Measurements from ENCODE around the gene FLRT1. TPM values are rescaled to one million over a fixed set of nuclear protein-coding genes. Genes with fewer than 3 reads are reported as not detected.

FLRT1 gene
- total RNA-seq, 1 donor from 2014 or later: 7.1 TPM

GRCh38 chr11:63993993-63994392 is 41.7 kb upstream of the FLRT1 start:
- Mint-ChIP-seq H3K4me1 (peaks cover 4% of the 10 kb centered on the region), H3K4me3 (no peak overlapping the region), H3K36me3 (peaks cover 31% of the 10 kb centered on the region), H3K27me3 (ENCODE audit: low read depth) (no peaks in the 10 kb centered on the region), H3K27ac (no peak overlapping the region), H3K9me3 (no peaks in the 10 kb centered on the region)
- no peak for TF ChIP-seq CTCF (IDR thresholded peaks at IDR 0.05; ENCODE audit: unreplicated experiment)
- DNase-seq (ENCODE audit: low spot score in 2 of 2, unreplicated experiment in 2 of 2): no peak

GRCh38 chr11:63996512-63996911 is 39.2 kb upstream of the FLRT1 start:
- Mint-ChIP-seq H3K4me3 (no peak overlapping the region), H3K4me1 (peaks cover 11% of the 10 kb centered on the region), H3K27me3 (ENCODE audit: low read depth) (no peaks in the 10 kb centered on the region), H3K27ac (no peak overlapping the region), H3K9me3 (no peaks in the 10 kb centered on the region), H3K36me3 (peaks cover 24% of the 10 kb centered on the region)
- DNase-seq (ENCODE audit: low spot score in 2 of 2, unreplicated experiment in 2 of 2): no peak
- TF ChIP-seq CTCF (IDR thresholded peaks at IDR 0.05; ENCODE audit: unreplicated experiment): no peak

- H3K27ac Mint-ChIP-seq: no peak overlapping the region
- no peaks in the 10 kb centered on the region for H3K27me3 Mint-ChIP-seq (ENCODE audit: low read depth)
- no peak overlapping the region for H3K4me3 Mint-ChIP-seq
- H3K36me3 Mint-ChIP-seq: peaks cover 22% of the 10 kb centered on the region
- H3K4me1 Mint-ChIP-seq: peaks cover 17% of the 10 kb centered on the region
- H3K9me3 Mint-ChIP-seq: no peaks in the 10 kb centered on the region
- TF ChIP-seq CTCF (IDR thresholded peaks at IDR 0.05; ENCODE audit: unreplicated experiment): no peak
- no peak for DNase-seq (ENCODE audit: low spot score in 2 of 2, unreplicated experiment in 2 of 2)
These were observed 38.5 kb upstream of the FLRT1 start for GRCh38 chr11:63997104-63997700.

- no peak for TF ChIP-seq CTCF (IDR thresholded peaks at IDR 0.05; ENCODE audit: unreplicated experiment)
- Mint-ChIP-seq H3K36me3 (peaks cover 22% of the 10 kb centered on the region), H3K27me3 (ENCODE audit: low read depth) (no peaks in the 10 kb centered on the region), H3K27ac (no peak overlapping the region), H3K9me3 (no peaks in the 10 kb centered on the region), H3K4me1 (peaks cover 22% of the 10 kb centered on the region), H3K4me3 (no peak overlapping the region)
- DNase-seq (ENCODE audit: low spot score in 2 of 2, unreplicated experiment in 2 of 2): no peak
These were observed 37.9 kb upstream of the FLRT1 start for GRCh38 chr11:63997801-63998337.

GRCh38 chr11:63998558-63999348 is 37.0 kb upstream of the FLRT1 start:
- Mint-ChIP-seq H3K27ac (no peak overlapping the region), H3K27me3 (ENCODE audit: low read depth) (no peaks in the 10 kb centered on the region), H3K4me3 (peak overlapping the region; percentile 43), H3K4me1 (peaks cover 29% of the 10 kb centered on the region), H3K36me3 (peaks cover 17% of the 10 kb centered on the region), H3K9me3 (no peaks in the 10 kb centered on the region)
- DNase-seq (ENCODE audit: low spot score in 2 of 2, unreplicated experiment in 2 of 2): no peak
- no peak for TF ChIP-seq CTCF (IDR thresholded peaks at IDR 0.05; ENCODE audit: unreplicated experiment)
